Tibial nerve (tissue), 4 donors: ENCODE results near the gene SNX25.

Experiments used
- EP300 ChIP-seq, 2 donors: sonication (generic); formaldehyde crosslinking; IDR thresholded peaks; one replicate each; pipeline ENCODE4 v1.6.1; 2017; ENCODE audit warnings: antibody characterized with exemption in 2 of 2, mild to moderate bottlenecking in 1 of 2
- POLR2A ChIP-seq, 2 donors: fragments of 450-650 bp; IDR thresholded peaks; one replicate each; pipeline ENCODE4 v1.6.1; 2017; ENCODE audit warnings: antibody characterized with exemption in 2 of 2, mild to moderate bottlenecking in 2 of 2, moderate library complexity in 2 of 2
- TF ChIP-seq, protein P1 (sequence below), 5 experiments: fragments of 200-600 bp in 3 of 5; fragments of 450-650 bp in 2 of 5; sonication (generic) in 3 of 5; IDR thresholded peaks; one replicate each; pipeline ENCODE4 v1.5.1; 2016 to 2019; ENCODE audit warnings: antibody characterized with exemption in 5 of 5, mild to moderate bottlenecking in 3 of 5, moderate library complexity in 2 of 5

DNA sequence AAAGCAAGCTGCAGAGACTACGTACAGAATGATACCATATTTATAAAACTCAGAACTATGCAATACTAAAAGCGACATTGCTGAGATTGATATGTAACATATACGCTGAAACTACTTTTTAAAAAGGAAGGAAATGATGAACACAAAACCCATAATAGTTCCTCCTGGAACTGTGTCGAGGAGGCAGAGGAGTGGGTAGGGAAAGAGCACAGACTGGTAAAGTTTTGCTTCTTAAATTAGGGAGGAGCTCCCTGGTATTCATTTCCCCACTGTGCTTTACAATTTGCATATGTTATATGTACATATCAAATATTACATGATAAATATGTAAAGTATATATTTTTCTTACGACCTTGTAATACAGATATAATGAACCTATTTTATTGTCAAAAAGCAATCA, 202.5 kb downstream of the SNX25 start:
- TF ChIP-seq, protein P1, sequence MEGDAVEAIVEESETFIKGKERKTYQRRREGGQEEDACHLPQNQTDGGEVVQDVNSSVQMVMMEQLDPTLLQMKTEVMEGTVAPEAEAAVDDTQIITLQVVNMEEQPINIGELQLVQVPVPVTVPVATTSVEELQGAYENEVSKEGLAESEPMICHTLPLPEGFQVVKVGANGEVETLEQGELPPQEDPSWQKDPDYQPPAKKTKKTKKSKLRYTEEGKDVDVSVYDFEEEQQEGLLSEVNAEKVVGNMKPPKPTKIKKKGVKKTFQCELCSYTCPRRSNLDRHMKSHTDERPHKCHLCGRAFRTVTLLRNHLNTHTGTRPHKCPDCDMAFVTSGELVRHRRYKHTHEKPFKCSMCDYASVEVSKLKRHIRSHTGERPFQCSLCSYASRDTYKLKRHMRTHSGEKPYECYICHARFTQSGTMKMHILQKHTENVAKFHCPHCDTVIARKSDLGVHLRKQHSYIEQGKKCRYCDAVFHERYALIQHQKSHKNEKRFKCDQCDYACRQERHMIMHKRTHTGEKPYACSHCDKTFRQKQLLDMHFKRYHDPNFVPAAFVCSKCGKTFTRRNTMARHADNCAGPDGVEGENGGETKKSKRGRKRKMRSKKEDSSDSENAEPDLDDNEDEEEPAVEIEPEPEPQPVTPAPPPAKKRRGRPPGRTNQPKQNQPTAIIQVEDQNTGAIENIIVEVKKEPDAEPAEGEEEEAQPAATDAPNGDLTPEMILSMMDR (IDR thresholded peaks at IDR 0.05): no peak
- no peak for TF ChIP-seq POLR2A (IDR thresholded peaks at IDR 0.05)
- TF ChIP-seq EP300 (IDR thresholded peaks at IDR 0.05): no peak
